Endodermal cell (in vitro differentiated cells): ENCODE data around the gene MARCHF2. TPM values are rescaled to one million over a fixed set of nuclear protein-coding genes. Genes with fewer than 3 reads are reported as not detected.
"Not testable (repeated sequence)": the region's sequence is repeated elsewhere in the genome, so short reads cannot be mapped to it uniquely, and the experiment has no call there.

Experiments used
- DNase-seq: peaks from one replicate; pipeline ENCODE4 v3.0.0-alpha.2; 2017
- H3K27ac ChIP-seq: 2 replicates; pipeline ENCODE4 v1.5.1; 2013; ENCODE audit warnings: mild to moderate bottlenecking, low read depth, low read length, moderate library complexity
- H3K27me3 ChIP-seq: 2 replicates; pipeline ENCODE4 v1.6.1; 2013; ENCODE audit warnings: mild to moderate bottlenecking, low read length, moderate library complexity; ENCODE audit not compliant: insufficient read depth, control insufficient read depth, poor library complexity, severe bottlenecking
- H3K36me3 ChIP-seq: 2 replicates; pipeline ENCODE4 v1.7.0; 2013; ENCODE audit warnings: mild to moderate bottlenecking, low read length, moderate library complexity; ENCODE audit not compliant: control insufficient read depth, insufficient read depth
- H3K4me1 ChIP-seq: one replicate; pipeline ENCODE4 v1.7.0; 2013; ENCODE audit warnings: low read length; ENCODE audit not compliant: control insufficient read depth, insufficient read depth
- H3K4me3 ChIP-seq: 2 replicates; pipeline ENCODE4 v1.5.1; 2013; ENCODE audit warnings: mild to moderate bottlenecking, low read length, moderate library complexity
- H3K9ac ChIP-seq: 2 replicates; pipeline ENCODE4 v1.6.1; 2013; ENCODE audit warnings: mild to moderate bottlenecking, low read length, moderate library complexity; ENCODE audit not compliant: poor library complexity, severe bottlenecking; ENCODE audit errors: extremely low read depth
- H3K9me3 ChIP-seq: 2 replicates; pipeline ENCODE4 v1.6.1; 2013; ENCODE audit warnings: mild to moderate bottlenecking, low read length, moderate library complexity; ENCODE audit not compliant: control insufficient read depth
- H3K27ac Mint-ChIP-seq: 2 replicates; pipeline ENCODE4 v1.8.0; 2020; ENCODE audit warnings: mixed read lengths
- H3K27me3 Mint-ChIP-seq: 2 replicates; pipeline ENCODE4 v1.8.0; 2021; ENCODE audit warnings: mild to moderate bottlenecking, mixed read lengths; ENCODE audit not compliant: insufficient read depth
- H3K36me3 Mint-ChIP-seq: 2 replicates; pipeline ENCODE4 v1.8.0; 2020; ENCODE audit warnings: low read depth, mixed read lengths
- H3K4me1 Mint-ChIP-seq: 2 replicates; pipeline ENCODE4 v1.8.0; 2020; ENCODE audit warnings: mixed read lengths
- H3K4me3 Mint-ChIP-seq: 2 replicates; pipeline ENCODE4 v1.8.0; 2020; ENCODE audit warnings: mild to moderate bottlenecking, moderate library complexity, mixed read lengths
- H3K9me3 Mint-ChIP-seq: 2 replicates; pipeline ENCODE4 v1.8.0; 2020; ENCODE audit warnings: mild to moderate bottlenecking, mixed read lengths
- CTCF ChIP-seq: fragments of 200-600 bp; sonication (generic); conservative IDR thresholded peaks from 2 replicates; pipeline ENCODE4 v1.5.0; 2021; ENCODE audit warnings: antibody characterized with exemption, mild to moderate bottlenecking
- WGBS, 2 experiments: methylation state at CpG; one replicate each; pipeline versions ENCODE4 v1.1.5 to v1.1.7; 2013; ENCODE audit warnings: missing lambda C conversion rate in 2 of 2, mixed read lengths in 1 of 2; ENCODE audit not compliant: insufficient coverage in 1 of 2, insufficient read length in 1 of 2; 5-methylcytosine and 5-hydroxymethylcytosine counted together
- total RNA-seq, 2 donors: library from RNA; stranded (reverse); fragmentation: NEBNext Ultra II Directional in 1 of 2; extraction: Animal tissue kit (Norgen Biotek cat#: 25700) in 1 of 2; gene quantifications; 2 replicates in 1 of 2; 3 replicates in 1 of 2; pipeline ENCODE4 v1.2.1, GENCODE V29; 2021

MARCHF2 gene
- total RNA-seq, 2 donors from 2014 or later: 31.8 to 35.9 TPM

- H3K27me3 Mint-ChIP-seq, H3K9ac ChIP-seq, H3K27ac ChIP-seq, H3K27ac Mint-ChIP-seq, H3K9me3 Mint-ChIP-seq, H3K4me3 Mint-ChIP-seq, H3K4me3 ChIP-seq, H3K27me3 ChIP-seq, H3K4me1 ChIP-seq, H3K36me3 Mint-ChIP-seq, H3K4me1 Mint-ChIP-seq, H3K36me3 ChIP-seq, H3K9me3 ChIP-seq: not testable (repeated sequence)
- 91 to 94% methylated on average over 13 of the region's 13 CpGs for WGBS, 2 experiments
- TF ChIP-seq CTCF: peak; percentile 35
- peak; percentile 64 for DNase-seq
These were observed 2.4 kb upstream of the MARCHF2 start for GRCh38 chr19:8410718-8411117.

- H3K27me3 Mint-ChIP-seq: no peaks in the 10 kb centered on the region
- Histone ChIP-seq H3K36me3 (no peaks in the 10 kb centered on the region), H3K27me3 (no peaks in the 10 kb centered on the region), H3K4me1 (peaks cover 2% of the 10 kb centered on the region), H3K27ac (no peak overlapping the region), H3K9me3 (no peaks in the 10 kb centered on the region), H3K9ac (peak overlapping the region; percentile 19), H3K4me3 (peak overlapping the region; percentile 87)
- DNase-seq: no peak
- H3K9me3 Mint-ChIP-seq: no peaks in the 10 kb centered on the region
- WGBS, 2 experiments: 59 to 89% methylated on average over 1 to 3 of the region's 3 CpGs
- TF ChIP-seq CTCF: no peak
- no peak overlapping the region for H3K27ac Mint-ChIP-seq
- H3K4me3 Mint-ChIP-seq: peak overlapping the region; percentile 51
- peaks cover 3% of the 10 kb centered on the region for H3K4me1 Mint-ChIP-seq
- no peaks in the 10 kb centered on the region for H3K36me3 Mint-ChIP-seq
These were observed 507 bp downstream of the MARCHF2 start for GRCh38 chr19:8413629-8413995.

- Mint-ChIP-seq H3K9me3 (no peaks in the 10 kb centered on the region), H3K27me3 (no peaks in the 10 kb centered on the region), H3K4me3 (no peak overlapping the region), H3K27ac (no peak overlapping the region), H3K36me3 (peaks cover 2% of the 10 kb centered on the region), H3K4me1 (peaks cover 3% of the 10 kb centered on the region)
- DNase-seq: no peak
- H3K4me3 ChIP-seq: no peak overlapping the region
- WGBS, 2 experiments: 80 to 81% methylated on average over 4 of the region's 4 CpGs
- peaks cover 2% of the 10 kb centered on the region for H3K4me1 ChIP-seq
- H3K36me3 ChIP-seq: no peaks in the 10 kb centered on the region
- no peaks in the 10 kb centered on the region for H3K27me3 ChIP-seq
- H3K9ac ChIP-seq: no peak overlapping the region
- H3K27ac ChIP-seq: no peak overlapping the region
- no peak for TF ChIP-seq CTCF
- H3K9me3 ChIP-seq: no peaks in the 10 kb centered on the region
These were observed 3.7 kb downstream of the MARCHF2 start for GRCh38 chr19:8416796-8417195.
